ENCODE results near the gene IL22RA1.
A peak's percentile ranks its signal among the peaks of the same experiment; 100 is the strongest.

IL22RA1 gene

DNA sequence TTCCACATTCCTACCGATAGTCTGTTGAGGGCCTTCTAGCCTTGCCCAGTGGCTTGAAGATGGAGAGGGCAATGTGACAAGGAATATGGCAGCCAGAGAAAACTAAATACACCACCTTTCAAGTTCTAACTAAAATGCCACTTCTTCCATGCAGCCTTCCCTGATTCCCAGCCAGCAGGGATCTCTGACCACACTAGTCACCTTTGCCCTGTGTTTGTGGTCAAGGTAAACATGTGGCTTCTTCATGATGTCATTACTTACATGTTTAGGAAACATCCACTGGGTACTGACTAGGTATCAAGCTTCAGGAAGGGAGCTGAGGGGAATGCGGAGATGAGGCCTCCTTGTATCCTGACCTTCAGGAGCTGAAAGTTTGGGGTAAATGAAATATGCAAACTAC lies 22.6 kb upstream of the IL22RA1 start:
- DNase-seq: no peak

- no peak for DNase-seq
These were observed 21.1 kb upstream of the IL22RA1 start for GRCh38 chr1:24164004-24164403.

- DNase-seq: no peak
These were observed 19.3 kb upstream of the IL22RA1 start for GRCh38 chr1:24162201-24162600.

GRCh38 chr1:24161270-24161669 lies 18.3 kb upstream of the IL22RA1 start:
- DNase-seq: no peak

DNA sequence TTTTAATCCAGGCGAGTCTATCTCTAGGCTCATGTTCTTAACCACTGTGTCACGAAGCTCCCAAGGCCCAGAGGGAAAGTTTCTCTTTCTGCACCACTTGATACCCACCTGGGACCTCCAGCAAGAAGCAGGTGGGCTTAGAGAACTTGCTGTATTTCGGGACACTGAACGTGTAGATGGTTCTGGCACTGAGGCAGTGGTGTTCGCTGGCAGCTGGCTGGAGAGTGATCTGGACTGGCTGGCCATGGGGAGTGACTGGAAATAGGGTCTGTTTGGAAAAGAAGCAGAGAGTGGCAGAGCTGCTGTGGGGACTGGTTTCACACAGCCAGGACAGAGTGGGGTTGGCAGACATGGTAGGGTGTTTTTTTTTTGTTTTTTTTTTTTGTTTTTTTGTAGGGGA lies 16.4 kb upstream of the IL22RA1 start:
- no peak for DNase-seq

DNA sequence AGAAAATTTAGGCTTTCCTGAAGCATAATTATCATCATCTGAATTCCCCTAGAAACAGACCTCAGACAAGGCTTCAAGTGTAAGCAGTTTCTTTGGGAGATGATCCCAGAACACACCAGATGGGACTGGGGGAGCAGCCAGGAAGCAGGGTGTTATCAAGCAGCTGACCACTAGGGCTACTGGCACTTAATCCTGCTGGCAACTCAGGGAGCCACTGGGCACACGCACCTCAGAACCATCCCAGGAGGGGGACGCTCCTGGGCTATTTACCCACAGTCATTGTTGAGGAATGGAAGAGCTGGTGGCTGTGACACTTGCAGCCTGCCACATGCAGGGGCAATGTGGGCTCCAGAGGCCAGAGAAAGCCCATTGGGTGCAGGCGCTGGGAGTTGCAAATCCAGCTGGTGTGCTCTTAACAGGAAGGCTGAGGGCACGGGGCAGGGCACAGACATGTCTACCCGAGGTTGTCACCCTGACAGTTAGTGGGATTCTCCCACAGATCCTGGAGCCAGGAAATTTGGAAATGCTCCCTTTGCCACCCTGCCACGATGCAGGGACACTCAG lies 15.1 kb upstream of the IL22RA1 start:
- DNase-seq: no peak

DNA sequence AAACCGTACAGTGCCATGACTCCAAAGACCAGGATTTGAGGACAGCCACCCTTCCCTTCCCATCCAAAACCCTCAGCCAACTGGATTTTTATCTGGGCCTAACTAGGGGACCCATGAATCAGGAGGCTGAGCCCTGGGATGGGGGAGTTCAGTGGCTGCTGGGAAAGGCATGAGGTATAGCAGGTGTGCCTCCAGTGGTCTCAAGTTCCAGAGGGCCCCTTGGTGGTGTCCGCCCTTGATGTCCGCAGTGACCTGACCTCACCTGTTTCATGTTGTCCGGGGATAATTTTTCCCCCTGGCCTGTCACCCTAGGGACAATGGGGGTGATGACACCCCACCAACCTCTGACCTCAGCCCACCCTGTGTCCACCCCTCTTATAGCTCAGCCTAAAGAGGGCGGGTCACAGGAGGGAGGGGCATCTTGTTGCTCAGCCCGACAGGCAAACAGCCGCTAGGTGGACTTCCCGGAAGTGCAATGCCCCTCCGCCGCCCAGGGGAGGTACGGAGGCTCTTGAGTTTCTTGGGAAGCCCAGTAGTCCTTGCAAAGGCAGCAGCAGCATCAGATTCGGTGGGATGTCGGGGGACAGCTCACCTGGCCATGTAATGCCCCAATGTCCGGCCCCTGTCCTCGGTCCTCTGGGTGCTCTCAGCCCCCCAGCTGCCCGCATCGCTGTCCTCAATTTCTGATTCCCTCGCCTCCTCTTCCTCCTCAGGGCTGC lies 13.8 kb upstream of the IL22RA1 start:
- DNase-seq: no peak

GRCh38 chr1:24155011-24155782 lies 12.3 kb upstream of the IL22RA1 start:
- DNase-seq: no peak

DNA sequence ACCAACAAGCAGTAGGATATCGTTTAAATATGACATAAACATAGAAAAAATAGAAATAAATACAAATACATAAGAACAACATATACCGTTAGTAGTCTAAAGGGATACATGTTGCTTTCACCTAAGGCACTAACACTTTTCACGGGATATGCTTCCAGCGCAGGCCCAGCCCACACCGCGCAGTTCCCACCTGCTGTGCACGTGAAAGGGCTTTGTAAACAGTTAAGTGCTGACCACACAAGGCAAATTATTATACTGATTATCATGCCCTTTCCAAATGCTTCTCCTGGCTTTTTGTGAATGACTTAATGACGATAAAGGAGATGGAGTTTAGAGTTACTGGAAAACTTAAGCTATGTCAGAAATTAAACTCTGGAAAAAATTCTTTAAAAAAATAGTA lies 11.3 kb upstream of the IL22RA1 start:
- no peak for DNase-seq

DNA sequence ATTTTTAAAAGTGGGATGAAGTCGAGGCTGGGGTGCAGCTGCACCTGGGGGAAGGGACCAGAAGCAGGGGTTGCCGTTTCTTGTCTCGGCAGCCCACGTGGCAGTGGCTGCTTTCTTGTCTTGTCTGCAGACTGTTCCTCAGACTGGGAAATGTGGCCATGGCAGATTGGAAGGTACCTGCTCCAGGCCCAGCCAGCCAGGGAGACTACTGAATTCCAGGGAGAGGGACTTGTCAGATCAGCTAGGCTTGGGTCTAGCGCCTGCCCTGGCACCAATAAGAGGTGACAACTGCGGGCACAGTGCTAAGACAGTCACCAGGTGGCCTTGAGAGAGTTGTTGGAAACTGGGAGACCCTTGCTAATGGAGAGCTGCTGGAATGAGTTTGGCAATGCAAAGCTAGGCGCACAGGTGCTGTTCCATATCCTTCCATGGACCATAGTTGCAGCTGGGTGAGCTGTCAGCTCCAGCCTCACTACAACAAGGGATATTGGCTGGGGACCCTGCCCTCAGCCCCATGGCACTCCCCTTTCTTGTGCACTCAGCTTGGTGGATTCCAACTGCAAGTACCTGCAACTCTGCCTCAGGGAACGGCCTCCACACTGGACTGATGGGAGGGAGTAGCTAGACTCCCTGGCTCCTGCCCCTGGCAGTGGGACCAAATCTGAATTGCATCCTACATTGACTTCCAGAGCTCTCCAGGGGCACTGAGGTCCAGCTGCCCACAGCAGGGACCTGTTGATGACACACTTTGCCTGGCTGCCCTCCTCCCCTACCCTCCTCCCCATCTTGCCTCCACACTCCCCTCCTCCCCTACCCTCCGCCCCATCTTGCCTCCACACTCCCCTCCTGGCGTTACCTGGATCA lies 9.9 kb upstream of the IL22RA1 start:
- no peak for DNase-seq

DNA sequence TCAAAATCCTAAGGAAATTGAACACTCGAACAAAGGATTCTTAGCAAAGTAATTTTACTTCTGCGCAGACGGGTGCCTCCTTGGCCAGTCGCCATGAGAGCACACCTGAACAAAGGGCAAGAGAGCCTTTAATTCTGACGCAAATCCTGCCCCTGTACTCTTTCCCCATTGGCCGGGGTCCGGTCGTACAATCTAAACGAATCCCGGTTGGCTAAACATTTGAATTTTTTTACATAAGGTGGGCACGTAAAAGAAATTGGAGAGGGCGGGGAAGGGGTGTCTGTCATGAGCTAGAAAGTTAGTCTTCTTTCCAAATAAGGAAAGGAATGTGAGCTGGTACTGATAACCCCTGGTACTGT lies 8.2 kb upstream of the IL22RA1 start:
- no peak for DNase-seq

DNA sequence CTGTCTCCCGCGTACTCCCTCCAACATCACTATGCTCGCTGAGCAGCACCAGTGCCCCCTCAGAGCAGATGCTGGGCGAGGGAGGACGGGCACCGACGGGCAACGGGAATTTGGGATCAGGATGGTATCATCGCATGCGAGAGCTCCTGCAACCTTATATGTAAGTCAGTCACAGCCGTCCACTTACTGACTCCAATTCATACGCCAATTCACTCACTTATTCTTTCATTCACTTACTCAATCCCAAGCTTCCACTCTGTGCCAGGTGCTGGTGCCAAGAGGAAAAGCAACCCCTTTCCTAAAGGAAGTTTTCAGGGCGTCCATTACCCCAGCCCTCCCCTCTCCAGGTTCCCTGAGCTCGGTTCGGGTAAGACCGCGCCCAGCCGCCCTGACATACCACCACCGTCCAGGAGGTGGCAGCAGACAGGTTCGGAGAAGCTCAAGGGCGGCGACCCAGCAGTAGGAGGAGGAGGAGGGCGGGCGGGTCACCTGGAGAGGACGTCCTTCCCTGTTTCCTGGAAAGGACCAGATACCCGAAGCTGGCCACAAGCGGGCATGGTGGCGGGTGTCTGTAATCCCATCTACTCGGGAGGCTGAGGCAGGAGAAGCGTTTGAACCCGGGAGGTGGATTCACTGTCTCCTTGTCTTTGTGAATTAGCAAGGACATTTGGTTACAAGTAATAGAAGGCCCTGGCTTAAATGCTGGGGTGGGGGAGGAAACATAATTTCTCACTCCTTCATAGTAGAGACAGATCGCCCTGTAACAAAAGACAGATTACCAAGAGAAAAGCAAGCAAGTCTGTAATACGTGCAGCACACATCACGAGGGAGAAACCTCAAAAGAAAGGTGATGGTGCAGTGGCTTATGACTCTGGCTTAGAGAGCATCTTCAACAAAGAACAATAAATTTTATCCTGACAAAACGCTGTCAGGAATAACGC lies 7.6 kb upstream of the IL22RA1 start:
- peak; percentile 63 for DNase-seq

DNA sequence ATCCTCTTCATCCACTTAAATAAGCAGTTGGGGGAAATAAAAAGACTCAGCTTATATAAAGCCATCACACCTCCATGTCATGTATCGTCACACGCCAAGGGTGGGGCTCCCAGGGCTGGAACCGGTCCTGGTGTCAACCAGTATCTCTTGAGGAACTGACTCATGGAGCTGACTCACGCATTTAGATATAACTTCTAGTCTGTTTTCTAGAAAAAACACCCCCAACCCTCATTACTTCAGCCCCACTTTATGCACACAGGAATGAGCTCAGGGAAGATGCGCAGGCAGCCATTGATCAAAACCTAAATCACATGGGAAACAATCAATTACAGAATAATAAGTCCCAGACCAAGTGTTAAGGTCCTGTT lies 6.9 kb upstream of the IL22RA1 start:
- DNase-seq: no peak

- no peak for DNase-seq
These were observed 4.9 kb upstream of the IL22RA1 start for GRCh38 chr1:24147816-24148215.

- DNase-seq: no peak
These were observed 4.3 kb upstream of the IL22RA1 start for GRCh38 chr1:24147194-24147593.

GRCh38 chr1:24141311-24141997 lies 1.5 kb downstream of the IL22RA1 start:
- no peak for DNase-seq

DNA sequence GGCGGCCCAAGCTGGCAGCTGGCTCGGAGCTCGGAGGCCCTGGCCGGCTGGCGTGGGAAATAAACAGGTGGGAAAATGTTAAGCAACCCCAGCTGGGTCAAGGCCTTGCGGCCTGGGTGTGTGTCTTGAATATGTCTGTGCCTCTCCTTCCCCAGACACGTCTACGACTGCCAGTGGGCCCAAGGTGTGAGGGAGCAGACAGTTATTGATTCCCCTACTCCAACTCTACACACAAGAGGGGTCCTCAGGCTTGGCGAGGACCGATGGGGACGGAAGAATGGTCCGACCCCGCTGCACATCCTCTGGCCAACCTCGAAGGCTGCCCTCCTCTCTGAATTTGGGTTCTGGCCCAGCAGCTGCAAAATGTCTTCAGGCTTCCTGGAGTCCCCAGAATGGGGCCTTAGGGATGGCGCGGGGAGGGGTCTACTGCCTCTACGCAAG lies 2.2 kb downstream of the IL22RA1 start:
- DNase-seq: no peak

DNA sequence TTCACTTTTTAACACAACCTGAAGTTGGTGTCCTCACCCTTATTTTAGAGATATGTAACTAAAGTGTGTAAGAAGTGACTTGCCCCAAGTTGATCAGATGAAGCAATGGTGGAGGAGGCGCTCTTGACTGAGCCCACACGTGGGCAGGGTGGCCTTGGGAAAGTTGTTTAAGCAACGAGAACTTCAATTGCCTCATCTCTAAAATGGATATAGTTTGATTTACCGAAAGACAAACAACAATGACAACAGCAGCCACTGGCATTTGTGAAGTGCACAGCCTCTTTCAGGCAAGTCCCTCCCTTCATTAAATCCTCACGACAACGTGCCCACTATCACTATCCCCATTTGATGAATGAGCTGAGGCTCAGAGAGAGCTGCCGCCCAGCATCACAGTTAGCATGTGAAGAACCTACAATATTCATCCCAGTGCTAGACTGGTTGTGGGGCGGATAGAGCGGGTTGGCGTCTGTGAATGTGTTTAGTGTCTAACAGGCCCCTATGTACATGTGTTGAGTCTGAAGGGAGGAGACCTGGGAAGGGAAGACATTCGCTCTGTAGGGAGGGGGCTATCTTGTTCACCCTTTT lies 3.0 kb downstream of the IL22RA1 start:
- no peak for DNase-seq

DNA sequence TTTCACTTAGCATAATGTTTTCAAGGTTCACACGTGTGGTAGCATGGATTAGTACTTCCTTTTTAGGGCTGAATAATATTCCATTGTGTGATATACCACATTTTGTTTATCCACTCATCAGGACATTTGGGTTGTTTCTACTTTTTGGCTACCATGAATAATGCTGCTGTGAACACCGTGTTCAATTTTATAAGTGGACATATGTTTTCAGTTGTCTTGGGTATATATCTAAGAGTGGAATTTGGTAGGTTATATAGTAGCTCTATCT lies 3.8 kb downstream of the IL22RA1 start:
- no peak for DNase-seq

DNA sequence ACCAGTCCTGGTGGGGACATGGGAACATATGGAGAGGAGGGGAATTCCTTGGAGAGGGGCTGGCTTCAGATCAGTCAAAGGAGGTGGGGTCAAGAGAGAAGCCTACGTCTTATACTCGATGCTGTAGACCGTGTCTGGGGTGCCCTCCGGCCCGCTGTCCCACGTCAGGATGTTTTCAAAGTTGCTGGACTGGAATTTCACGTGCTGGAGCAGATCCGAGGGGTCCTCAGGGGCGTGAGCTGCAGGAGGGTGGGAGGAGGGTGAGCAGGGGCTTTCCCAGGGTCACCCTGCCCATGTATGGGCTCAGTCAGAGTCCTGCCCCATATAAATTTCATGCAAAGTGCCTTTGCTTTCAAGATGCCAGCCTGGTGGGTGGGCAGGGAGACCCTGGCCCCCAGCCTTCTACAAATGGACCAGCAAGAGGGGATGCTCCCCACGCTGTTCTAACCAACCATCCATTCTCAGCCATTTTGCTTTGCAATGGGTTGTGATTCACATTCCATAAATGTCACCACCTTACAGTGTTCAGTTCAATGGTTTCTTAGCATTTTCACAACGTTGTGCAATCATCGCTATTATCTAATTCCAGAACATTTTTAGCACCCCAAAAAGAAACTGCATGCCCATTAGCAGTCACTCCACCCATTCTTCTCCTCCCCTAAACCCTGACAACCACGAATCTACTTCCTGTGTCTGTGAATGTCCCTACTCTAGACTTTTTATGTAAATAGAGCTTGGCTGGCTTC lies 4.3 kb downstream of the IL22RA1 start:
- no peak for DNase-seq

All from central memory CD4-positive, alpha-beta T cell (primary cell).